ENCODE results near the gene PHOSPHO2.

PHOSPHO2 gene

DNA sequence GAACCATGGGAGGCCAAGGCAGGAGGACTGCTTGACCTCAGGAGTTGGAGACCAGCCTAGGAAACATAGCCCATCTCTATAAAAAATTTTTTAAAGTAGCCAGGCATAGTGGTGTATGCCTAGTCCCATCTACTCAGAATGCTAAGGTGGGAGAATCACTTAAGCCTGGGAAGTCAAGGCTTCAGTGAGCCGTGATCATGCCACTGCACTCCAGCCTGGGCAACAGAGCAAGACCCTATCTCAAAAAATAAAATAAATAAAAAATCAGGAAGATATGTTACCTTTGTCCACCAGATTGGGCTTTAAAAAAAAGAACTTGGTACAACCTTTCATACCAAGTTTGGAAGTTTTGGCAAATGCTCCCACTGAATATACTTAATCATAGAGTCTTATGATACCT lies 35.4 kb upstream of the PHOSPHO2 start:
- TF ChIP-seq, protein P1, sequence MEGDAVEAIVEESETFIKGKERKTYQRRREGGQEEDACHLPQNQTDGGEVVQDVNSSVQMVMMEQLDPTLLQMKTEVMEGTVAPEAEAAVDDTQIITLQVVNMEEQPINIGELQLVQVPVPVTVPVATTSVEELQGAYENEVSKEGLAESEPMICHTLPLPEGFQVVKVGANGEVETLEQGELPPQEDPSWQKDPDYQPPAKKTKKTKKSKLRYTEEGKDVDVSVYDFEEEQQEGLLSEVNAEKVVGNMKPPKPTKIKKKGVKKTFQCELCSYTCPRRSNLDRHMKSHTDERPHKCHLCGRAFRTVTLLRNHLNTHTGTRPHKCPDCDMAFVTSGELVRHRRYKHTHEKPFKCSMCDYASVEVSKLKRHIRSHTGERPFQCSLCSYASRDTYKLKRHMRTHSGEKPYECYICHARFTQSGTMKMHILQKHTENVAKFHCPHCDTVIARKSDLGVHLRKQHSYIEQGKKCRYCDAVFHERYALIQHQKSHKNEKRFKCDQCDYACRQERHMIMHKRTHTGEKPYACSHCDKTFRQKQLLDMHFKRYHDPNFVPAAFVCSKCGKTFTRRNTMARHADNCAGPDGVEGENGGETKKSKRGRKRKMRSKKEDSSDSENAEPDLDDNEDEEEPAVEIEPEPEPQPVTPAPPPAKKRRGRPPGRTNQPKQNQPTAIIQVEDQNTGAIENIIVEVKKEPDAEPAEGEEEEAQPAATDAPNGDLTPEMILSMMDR (IDR thresholded peaks at IDR 0.05; ENCODE audit: insufficient read depth, low read length, poor library complexity, severe bottlenecking) = no peak
- H3K27me3 ChIP-seq (replicated peaks; ENCODE audit: control insufficient read depth, insufficient read depth, low read length) = no peaks in the 10 kb centered on the region
- H3K36me3 ChIP-seq (ENCODE audit: control insufficient read depth, insufficient read depth, low read length) = no peaks in the 10 kb centered on the region
- DNase-seq (ENCODE audit: extremely low read depth, insufficient read length) = no peak
- no peak overlapping the region for H3K4me3 ChIP-seq (replicated peaks; ENCODE audit: low read depth, low read length)

DNA sequence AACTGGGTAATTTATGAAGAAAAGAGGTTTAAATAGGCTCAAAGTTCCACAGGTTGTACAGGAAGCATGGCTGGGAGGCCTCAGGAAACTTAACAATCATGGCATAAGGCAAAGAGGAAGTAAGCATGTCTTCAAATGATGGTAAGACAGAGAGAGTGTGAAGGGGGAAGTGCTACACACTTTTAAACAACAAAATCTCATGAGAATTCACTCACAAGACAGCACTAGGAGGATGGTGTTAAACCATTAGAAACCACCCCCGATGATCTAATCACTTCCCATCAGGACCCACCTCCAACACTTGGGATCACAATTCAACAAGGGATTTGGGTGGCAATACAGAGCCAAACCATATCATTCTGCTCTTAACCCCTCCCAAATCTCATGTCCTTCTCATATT lies 34.9 kb upstream of the PHOSPHO2 start:
- Histone ChIP-seq H3K27me3 (replicated peaks; ENCODE audit: control insufficient read depth, insufficient read depth, low read length) (no peaks in the 10 kb centered on the region), H3K36me3 (ENCODE audit: control insufficient read depth, insufficient read depth, low read length) (no peaks in the 10 kb centered on the region), H3K4me3 (replicated peaks; ENCODE audit: low read depth, low read length) (no peak overlapping the region)
- TF ChIP-seq, protein P1 (IDR thresholded peaks at IDR 0.05; ENCODE audit: insufficient read depth, low read length, poor library complexity, severe bottlenecking) = no peak
- DNase-seq (ENCODE audit: extremely low read depth, insufficient read length) = peak; percentile 5

DNA sequence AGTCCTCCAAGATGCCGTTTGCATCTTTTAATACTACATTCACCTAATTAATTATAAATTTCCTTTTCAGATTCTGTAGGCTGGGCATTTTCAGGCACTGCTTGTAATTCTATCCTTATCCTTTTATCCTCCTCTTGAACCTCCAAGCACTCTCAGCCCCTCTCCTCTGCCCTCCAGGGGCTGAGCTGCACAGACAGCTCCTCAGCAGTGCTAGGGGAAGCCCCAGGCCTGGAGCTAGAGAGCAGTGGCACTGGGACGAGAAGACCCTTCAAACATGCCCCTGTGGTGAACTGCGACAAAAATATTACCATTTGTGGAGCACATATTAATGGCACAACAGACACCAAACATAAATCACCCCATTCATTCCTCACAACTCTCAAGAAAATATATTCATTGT lies 33.0 kb upstream of the PHOSPHO2 start:
- TF ChIP-seq, protein P1 (IDR thresholded peaks at IDR 0.05; ENCODE audit: insufficient read depth, low read length, poor library complexity, severe bottlenecking) = no peak
- Histone ChIP-seq H3K36me3 (ENCODE audit: control insufficient read depth, insufficient read depth, low read length) (no peaks in the 10 kb centered on the region), H3K4me3 (replicated peaks; ENCODE audit: low read depth, low read length) (no peak overlapping the region), H3K27me3 (replicated peaks; ENCODE audit: control insufficient read depth, insufficient read depth, low read length) (no peaks in the 10 kb centered on the region)
- no peak for DNase-seq (ENCODE audit: extremely low read depth, insufficient read length)

DNA sequence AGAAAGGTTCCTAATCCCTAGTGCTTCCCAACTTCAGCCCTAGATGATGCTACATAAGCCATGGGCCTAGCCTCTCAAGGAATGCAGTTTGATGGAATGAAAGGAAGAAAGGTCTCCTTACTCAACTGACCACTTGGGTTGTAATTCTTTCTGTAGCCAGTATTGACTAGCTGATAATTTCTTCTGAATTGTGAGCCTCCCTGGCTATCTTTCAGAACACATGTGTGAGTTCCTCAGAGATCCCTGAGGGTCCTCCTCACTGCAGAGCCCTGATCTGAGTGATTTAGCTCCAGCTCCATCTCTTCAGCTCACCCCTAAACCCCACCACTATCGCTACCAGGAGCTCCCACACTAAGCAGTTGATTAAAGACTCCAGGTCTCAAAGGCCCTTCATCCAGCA lies 31.5 kb upstream of the PHOSPHO2 start:
- H3K27me3 ChIP-seq (replicated peaks; ENCODE audit: control insufficient read depth, insufficient read depth, low read length) = no peaks in the 10 kb centered on the region
- H3K4me3 ChIP-seq (replicated peaks; ENCODE audit: low read depth, low read length) = no peak overlapping the region
- no peaks in the 10 kb centered on the region for H3K36me3 ChIP-seq (ENCODE audit: control insufficient read depth, insufficient read depth, low read length)
- TF ChIP-seq, protein P1 (IDR thresholded peaks at IDR 0.05; ENCODE audit: insufficient read depth, low read length, poor library complexity, severe bottlenecking) = no peak
- no peak for DNase-seq (ENCODE audit: extremely low read depth, insufficient read length)

DNA sequence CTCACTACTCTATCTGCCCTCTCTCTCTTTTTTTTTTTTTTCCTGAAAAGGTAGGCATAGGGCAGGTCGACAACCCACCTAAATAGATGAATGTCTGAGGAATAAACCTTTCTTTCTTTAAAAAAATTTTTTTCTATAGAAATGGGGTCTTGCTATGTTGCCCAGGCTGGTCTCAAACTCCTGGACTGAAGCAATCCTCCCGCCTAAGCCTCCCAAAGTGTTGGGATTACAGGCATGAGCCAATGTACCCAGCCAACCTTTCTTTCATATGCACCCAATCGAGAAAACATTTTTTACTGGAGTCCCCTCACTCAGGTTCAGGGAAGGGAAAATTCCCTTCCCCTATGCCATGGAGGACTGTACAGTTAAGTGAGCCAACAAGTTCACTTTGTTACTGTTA lies 31.0 kb upstream of the PHOSPHO2 start:
- TF ChIP-seq, protein P1 (IDR thresholded peaks at IDR 0.05; ENCODE audit: insufficient read depth, low read length, poor library complexity, severe bottlenecking) = no peak
- no peaks in the 10 kb centered on the region for H3K27me3 ChIP-seq (replicated peaks; ENCODE audit: control insufficient read depth, insufficient read depth, low read length)

DNA sequence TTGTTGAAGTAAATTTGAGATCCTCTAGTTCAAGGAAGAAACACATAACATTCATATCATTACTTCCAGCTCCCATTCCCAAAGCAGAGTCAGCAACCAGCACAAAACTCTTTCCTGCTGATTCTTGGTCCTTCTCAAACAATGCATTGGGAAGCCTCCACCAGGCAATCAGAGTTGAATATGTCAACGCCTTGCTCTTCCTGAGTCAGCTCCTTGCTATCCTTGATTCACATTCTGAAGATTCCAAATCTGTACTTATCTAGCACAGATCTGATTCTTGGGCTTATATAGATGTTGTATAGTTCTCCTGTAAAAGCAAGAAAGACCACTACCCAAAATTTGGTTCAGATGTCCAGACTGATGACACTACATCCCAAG lies 29.7 kb upstream of the PHOSPHO2 start:
- no peak overlapping the region for H3K4me3 ChIP-seq (replicated peaks; ENCODE audit: low read depth, low read length)
- H3K36me3 ChIP-seq (ENCODE audit: control insufficient read depth, insufficient read depth, low read length) = no peaks in the 10 kb centered on the region
- DNase-seq (ENCODE audit: extremely low read depth, insufficient read length) = no peak
- H3K27me3 ChIP-seq (replicated peaks; ENCODE audit: control insufficient read depth, insufficient read depth, low read length) = no peaks in the 10 kb centered on the region
- TF ChIP-seq, protein P1 (IDR thresholded peaks at IDR 0.05; ENCODE audit: insufficient read depth, low read length, poor library complexity, severe bottlenecking) = no peak

More for the DNA sequence above, 31.0 kb upstream of the PHOSPHO2 start:
- Histone ChIP-seq H3K36me3 (ENCODE audit: control insufficient read depth, insufficient read depth, low read length) (no peaks in the 10 kb centered on the region), H3K4me3 (replicated peaks; ENCODE audit: low read depth, low read length) (no peak overlapping the region)
- DNase-seq (ENCODE audit: extremely low read depth, insufficient read length) = no peak
